ENCODE results near the gene CTDSPL. TPM values are rescaled to one million over a fixed set of nuclear protein-coding genes. Genes with fewer than 3 reads are reported as not detected.

Gene CTDSPL
- total and polyA plus RNA-seq, 5 donors from 2014 or later: 0.08 to 1.7 TPM; not detected in 3

DNA sequence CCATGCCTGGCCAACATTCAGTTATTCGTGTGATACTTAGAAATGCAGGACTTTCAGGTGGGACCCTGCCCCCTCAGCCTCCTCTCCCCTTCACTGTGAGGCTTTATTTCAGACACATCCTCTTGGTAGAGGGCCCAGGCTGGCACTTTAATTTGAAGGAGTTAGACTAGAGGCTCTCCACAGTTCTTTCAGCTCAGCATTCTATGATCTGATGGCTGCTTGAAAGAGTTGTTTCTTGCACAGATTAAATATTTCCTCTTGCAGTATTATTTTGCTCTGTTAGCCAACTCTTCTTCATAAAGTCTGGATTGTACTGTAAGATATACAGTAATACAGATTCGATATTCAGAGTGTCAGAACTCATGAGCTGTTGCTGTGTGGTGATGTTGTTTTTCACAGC lies 35.1 kb downstream of the CTDSPL start:
- Mint-ChIP-seq H3K9me3 (peaks cover 0 to 1% (median 0%) of the 10 kb centered on the region in 7 donors), H3K27ac (no peak overlapping the region), H3K4me1 (no peaks in the 10 kb centered on the region), H3K27me3 (peaks cover 27% of the 10 kb centered on the region), H3K36me3 (no peaks in the 10 kb centered on the region), H3K4me3 (no peak overlapping the region)
- Histone ChIP-seq H3K4me3 (ENCODE audit: low read depth, low read length) (no peak overlapping the region), H3K36me3 (ENCODE audit: control insufficient read depth, insufficient read depth, low read length) (no peaks in the 10 kb centered on the region), H3K27ac (ENCODE audit: insufficient read depth, low read length, poor library complexity, severe bottlenecking) (no peak overlapping the region), H3K27me3 (ENCODE audit: control insufficient read depth, insufficient read depth, low read length) (peaks cover 7% of the 10 kb centered on the region), H3K4me1 (ENCODE audit: control insufficient read depth, insufficient read depth, low read length, poor library complexity, severe bottlenecking) (no peaks in the 10 kb centered on the region), H3K9me3 (ENCODE audit: control insufficient read depth in 2 of 2, low read length in 2 of 2) (no peaks in the 10 kb centered on the region)
- no peak for ATAC-seq (ENCODE audit: low read depth in 2 of 2)
- no peak for DNase-seq

DNA sequence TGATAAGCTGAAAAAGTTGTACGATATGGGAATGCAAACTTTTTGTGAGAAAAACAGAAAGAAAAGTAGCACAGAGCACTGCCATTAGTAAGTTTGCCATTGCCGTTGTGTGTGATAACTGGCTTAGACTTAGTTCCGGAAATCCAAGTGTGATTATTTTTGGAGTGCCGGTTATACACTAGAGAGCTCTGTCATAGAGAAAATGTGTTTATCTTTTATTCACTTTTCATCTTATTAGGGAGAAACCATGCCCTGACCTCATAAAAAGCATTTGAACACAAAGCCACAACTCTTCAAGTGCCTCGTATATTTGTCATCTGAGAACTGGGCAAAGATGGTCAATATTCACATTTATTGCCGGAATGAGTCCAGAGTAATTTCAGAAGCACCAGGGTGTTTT lies 36.1 kb downstream of the CTDSPL start:
- H3K27me3 Mint-ChIP-seq: peaks cover 27% of the 10 kb centered on the region
- H3K9me3 Mint-ChIP-seq: peaks cover 0 to 1% (median 0%) of the 10 kb centered on the region in 7 donors
- no peak overlapping the region for H3K4me3 Mint-ChIP-seq
- Histone ChIP-seq H3K9me3 (ENCODE audit: control insufficient read depth in 2 of 2, low read length in 2 of 2) (no peaks in the 10 kb centered on the region), H3K36me3 (ENCODE audit: control insufficient read depth, insufficient read depth, low read length) (no peaks in the 10 kb centered on the region), H3K4me1 (ENCODE audit: control insufficient read depth, insufficient read depth, low read length, poor library complexity, severe bottlenecking) (no peaks in the 10 kb centered on the region), H3K27me3 (ENCODE audit: control insufficient read depth, insufficient read depth, low read length) (peaks cover 4% of the 10 kb centered on the region), H3K4me3 (ENCODE audit: low read depth, low read length) (no peak overlapping the region), H3K27ac (ENCODE audit: insufficient read depth, low read length, poor library complexity, severe bottlenecking) (no peak overlapping the region)
- no peaks in the 10 kb centered on the region for H3K4me1 Mint-ChIP-seq
- DNase-seq (no peak), ATAC-seq (ENCODE audit: low read depth in 2 of 2) (no peak)
- no peak overlapping the region for H3K27ac Mint-ChIP-seq
- H3K36me3 Mint-ChIP-seq: no peaks in the 10 kb centered on the region

DNA sequence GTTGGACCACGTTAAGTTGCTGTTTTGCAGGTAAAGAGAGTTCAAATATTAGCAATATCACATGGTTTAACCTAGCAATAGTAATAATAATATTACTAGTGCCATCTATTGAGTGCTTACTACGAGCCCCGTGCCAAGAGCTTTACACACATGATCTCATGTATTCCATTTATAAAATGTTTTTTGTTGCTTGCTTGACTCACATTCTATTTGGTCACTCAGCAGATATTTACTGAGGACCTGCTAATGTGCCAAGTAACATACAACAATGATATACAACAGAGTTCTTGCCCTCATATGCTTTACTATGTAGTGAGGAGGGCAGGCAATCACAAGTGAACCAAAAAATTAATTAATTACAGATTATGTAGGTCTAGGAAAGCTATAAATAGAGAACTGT lies 36.7 kb downstream of the CTDSPL start:
- H3K27ac Mint-ChIP-seq: no peak overlapping the region
- no peak overlapping the region for H3K4me3 ChIP-seq (ENCODE audit: low read depth, low read length)
- H3K36me3 Mint-ChIP-seq: no peaks in the 10 kb centered on the region
- H3K4me1 ChIP-seq (ENCODE audit: control insufficient read depth, insufficient read depth, low read length, poor library complexity, severe bottlenecking): no peaks in the 10 kb centered on the region
- H3K36me3 ChIP-seq (ENCODE audit: control insufficient read depth, insufficient read depth, low read length): no peaks in the 10 kb centered on the region
- peaks cover 4% of the 10 kb centered on the region for H3K27me3 ChIP-seq (ENCODE audit: control insufficient read depth, insufficient read depth, low read length)
- no peak overlapping the region for H3K27ac ChIP-seq (ENCODE audit: insufficient read depth, low read length, poor library complexity, severe bottlenecking)
- H3K9me3 Mint-ChIP-seq: peaks cover 0 to 1% (median 0%) of the 10 kb centered on the region in 7 donors
- H3K9me3 ChIP-seq (ENCODE audit: control insufficient read depth in 2 of 2, low read length in 2 of 2): no peaks in the 10 kb centered on the region
- H3K4me1 Mint-ChIP-seq: no peaks in the 10 kb centered on the region
- no peak overlapping the region for H3K4me3 Mint-ChIP-seq
- H3K27me3 Mint-ChIP-seq: peaks cover 26% of the 10 kb centered on the region
- ATAC-seq (ENCODE audit: low read depth in 2 of 2) (no peak), DNase-seq (no peak)

DNA sequence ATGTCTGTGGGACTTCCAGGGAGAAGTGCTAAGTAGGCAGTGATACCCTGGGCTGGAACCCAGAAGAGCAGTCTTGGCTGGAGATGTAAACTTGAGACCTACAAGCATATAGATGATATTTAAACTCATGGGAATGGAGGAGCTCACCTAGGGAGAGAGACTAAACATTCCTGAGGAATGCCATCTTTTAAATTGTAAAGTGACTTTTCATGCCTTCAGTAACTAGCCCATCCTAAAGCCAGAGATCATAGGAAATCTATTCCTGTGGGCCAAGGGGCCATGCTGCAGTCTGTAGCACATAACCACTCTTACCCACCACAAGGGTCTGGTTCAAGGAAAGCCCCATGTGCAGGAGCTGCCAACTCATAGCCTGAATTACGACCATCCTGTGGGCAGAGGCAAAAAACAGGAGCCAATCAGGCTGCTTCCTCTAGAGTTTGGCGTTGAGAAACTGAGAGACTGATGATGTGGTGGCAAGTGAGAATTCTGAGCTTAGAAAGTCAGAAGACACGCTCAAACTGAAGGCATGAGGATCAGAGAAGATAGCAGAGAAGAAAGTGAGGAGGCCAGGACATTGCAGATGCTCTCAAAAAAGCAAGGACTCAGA lies 37.5 kb downstream of the CTDSPL start:
- Histone ChIP-seq H3K4me3 (ENCODE audit: low read depth, low read length) (no peak overlapping the region), H3K4me1 (ENCODE audit: control insufficient read depth, insufficient read depth, low read length, poor library complexity, severe bottlenecking) (no peaks in the 10 kb centered on the region), H3K27me3 (ENCODE audit: control insufficient read depth, insufficient read depth, low read length) (peaks cover 4% of the 10 kb centered on the region), H3K36me3 (ENCODE audit: control insufficient read depth, insufficient read depth, low read length) (no peaks in the 10 kb centered on the region), H3K9me3 (ENCODE audit: control insufficient read depth in 2 of 2, low read length in 2 of 2) (no peaks in the 10 kb centered on the region), H3K27ac (ENCODE audit: insufficient read depth, low read length, poor library complexity, severe bottlenecking) (no peak overlapping the region)
- H3K27ac Mint-ChIP-seq: no peak overlapping the region
- peaks cover 24% of the 10 kb centered on the region for H3K27me3 Mint-ChIP-seq
- H3K4me3 Mint-ChIP-seq: no peak overlapping the region
- H3K9me3 Mint-ChIP-seq: peaks cover 0 to 1% (median 0%) of the 10 kb centered on the region in 7 donors
- H3K36me3 Mint-ChIP-seq: no peaks in the 10 kb centered on the region
- no peak for ATAC-seq (ENCODE audit: low read depth in 2 of 2)
- H3K4me1 Mint-ChIP-seq: no peaks in the 10 kb centered on the region
- DNase-seq: no peak

DNA sequence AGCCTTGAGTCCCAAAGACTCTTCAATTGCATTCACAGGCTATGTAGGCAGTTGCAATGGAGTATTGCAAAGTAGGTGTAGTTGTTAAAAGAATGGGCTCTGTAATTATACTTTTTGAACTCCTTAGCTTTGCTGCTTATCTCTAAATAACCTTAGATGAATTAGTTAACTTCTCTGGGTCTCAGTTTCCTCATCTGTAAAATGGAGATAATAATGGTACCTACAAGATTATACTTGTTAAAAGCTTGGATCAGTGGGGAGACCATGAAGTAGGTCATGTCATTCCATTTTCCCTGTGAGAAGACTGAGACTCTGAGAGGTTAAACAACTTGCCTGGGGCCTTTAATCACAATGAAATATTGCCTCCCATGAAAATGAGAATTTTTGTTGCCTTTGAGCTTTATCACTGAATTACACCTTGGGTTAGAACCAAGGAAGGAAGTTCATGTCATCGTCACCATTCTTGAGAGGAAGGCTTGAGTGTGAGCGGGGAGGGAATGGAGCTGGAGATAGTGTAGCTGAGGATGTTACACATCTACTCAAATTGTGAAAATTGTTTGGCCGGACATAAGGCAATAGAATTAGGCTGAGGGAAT lies 38.1 kb downstream of the CTDSPL start:
- Mint-ChIP-seq H3K4me3 (no peak overlapping the region), H3K36me3 (no peaks in the 10 kb centered on the region), H3K27me3 (peaks cover 24% of the 10 kb centered on the region), H3K9me3 (peaks cover 0 to 1% (median 0%) of the 10 kb centered on the region in 7 donors), H3K4me1 (no peaks in the 10 kb centered on the region), H3K27ac (no peak overlapping the region)
- Histone ChIP-seq H3K4me1 (ENCODE audit: control insufficient read depth, insufficient read depth, low read length, poor library complexity, severe bottlenecking) (no peaks in the 10 kb centered on the region), H3K36me3 (ENCODE audit: control insufficient read depth, insufficient read depth, low read length) (no peaks in the 10 kb centered on the region), H3K27me3 (ENCODE audit: control insufficient read depth, insufficient read depth, low read length) (peaks cover 4% of the 10 kb centered on the region), H3K9me3 (ENCODE audit: control insufficient read depth in 2 of 2, low read length in 2 of 2) (no peaks in the 10 kb centered on the region), H3K27ac (ENCODE audit: insufficient read depth, low read length, poor library complexity, severe bottlenecking) (no peak overlapping the region), H3K4me3 (ENCODE audit: low read depth, low read length) (no peak overlapping the region)
- no peak for ATAC-seq (ENCODE audit: low read depth in 2 of 2)
- DNase-seq: no peak

DNA sequence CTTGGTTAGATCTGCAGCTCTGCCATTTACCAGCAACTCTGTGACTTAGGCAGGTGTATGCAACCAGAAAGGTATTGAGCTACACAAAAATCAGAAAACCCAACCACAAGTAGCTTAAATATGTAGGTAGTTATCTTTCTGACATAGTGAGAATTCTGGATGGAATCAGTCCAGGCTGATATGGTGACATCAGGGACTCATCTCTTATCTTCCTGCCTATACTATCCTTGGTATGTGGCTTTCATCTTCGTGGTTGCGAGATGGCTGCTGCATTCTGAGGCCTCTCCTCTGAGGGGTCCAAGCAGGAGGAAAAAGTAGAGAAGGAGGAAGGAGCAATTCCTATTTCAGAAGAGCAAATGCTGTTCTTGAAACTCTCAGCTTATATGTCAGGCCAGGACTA lies 40.0 kb downstream of the CTDSPL start:
- H3K27ac ChIP-seq (ENCODE audit: insufficient read depth, low read length, poor library complexity, severe bottlenecking): no peak overlapping the region
- Mint-ChIP-seq H3K4me1 (peaks cover 0 to 2% (median 1%) of the 10 kb centered on the region in 4 donors), H3K9me3 (no peaks in the 10 kb centered on the region), H3K27ac (no peak overlapping the region), H3K4me3 (no peak overlapping the region), H3K27me3 (peaks cover 19% of the 10 kb centered on the region), H3K36me3 (no peaks in the 10 kb centered on the region)
- no peaks in the 10 kb centered on the region for H3K36me3 ChIP-seq (ENCODE audit: control insufficient read depth, insufficient read depth, low read length)
- no peaks in the 10 kb centered on the region for H3K4me1 ChIP-seq (ENCODE audit: control insufficient read depth, insufficient read depth, low read length, poor library complexity, severe bottlenecking)
- ATAC-seq (ENCODE audit: low read depth in 2 of 2): no peak
- no peak overlapping the region for H3K4me3 ChIP-seq (ENCODE audit: low read depth, low read length)
- no peak for DNase-seq
- H3K27me3 ChIP-seq (ENCODE audit: control insufficient read depth, insufficient read depth, low read length): peaks cover 4% of the 10 kb centered on the region
- no peaks in the 10 kb centered on the region for H3K9me3 ChIP-seq (ENCODE audit: control insufficient read depth in 2 of 2, low read length in 2 of 2)

DNA sequence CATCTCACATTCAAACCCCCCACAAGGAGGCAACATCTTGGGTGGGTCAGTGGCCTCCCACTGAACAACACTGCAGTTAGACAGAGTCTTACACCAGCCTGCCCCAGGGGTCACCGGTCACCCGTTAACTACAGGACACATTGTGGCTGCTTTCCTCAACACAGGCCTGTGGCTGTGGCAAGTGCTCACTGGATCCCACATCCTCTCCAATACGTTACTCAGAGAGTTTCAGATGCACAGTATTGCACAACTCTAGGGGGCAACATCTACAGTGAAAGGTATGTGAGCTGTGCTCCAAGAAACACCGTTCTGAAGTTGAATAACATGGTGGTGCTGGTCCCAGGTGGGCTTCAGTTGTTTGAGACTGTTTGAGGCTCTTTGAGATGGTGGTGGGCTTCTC lies 41.0 kb downstream of the CTDSPL start:
- H3K9me3 ChIP-seq (ENCODE audit: control insufficient read depth in 2 of 2, low read length in 2 of 2): no peaks in the 10 kb centered on the region
- peaks cover 12% of the 10 kb centered on the region for H3K27me3 Mint-ChIP-seq
- peaks cover under 1% of the 10 kb centered on the region for H3K4me1 ChIP-seq (ENCODE audit: control insufficient read depth, insufficient read depth, low read length, poor library complexity, severe bottlenecking)
- H3K36me3 ChIP-seq (ENCODE audit: control insufficient read depth, insufficient read depth, low read length): no peaks in the 10 kb centered on the region
- ATAC-seq (ENCODE audit: low read depth in 2 of 2) (no peak), DNase-seq (no peak)
- no peak overlapping the region for H3K27ac ChIP-seq (ENCODE audit: insufficient read depth, low read length, poor library complexity, severe bottlenecking)
- no peak overlapping the region for H3K4me3 ChIP-seq (ENCODE audit: low read depth, low read length)
- peaks cover 10% of the 10 kb centered on the region for H3K27me3 ChIP-seq (ENCODE audit: control insufficient read depth, insufficient read depth, low read length)
- no peaks in the 10 kb centered on the region for H3K36me3 Mint-ChIP-seq
- H3K27ac Mint-ChIP-seq: no peak overlapping the region
- H3K9me3 Mint-ChIP-seq: no peaks in the 10 kb centered on the region
- H3K4me1 Mint-ChIP-seq: peaks cover 0 to 9% (median 1%) of the 10 kb centered on the region in 4 donors
- H3K4me3 Mint-ChIP-seq: no peak overlapping the region

DNA sequence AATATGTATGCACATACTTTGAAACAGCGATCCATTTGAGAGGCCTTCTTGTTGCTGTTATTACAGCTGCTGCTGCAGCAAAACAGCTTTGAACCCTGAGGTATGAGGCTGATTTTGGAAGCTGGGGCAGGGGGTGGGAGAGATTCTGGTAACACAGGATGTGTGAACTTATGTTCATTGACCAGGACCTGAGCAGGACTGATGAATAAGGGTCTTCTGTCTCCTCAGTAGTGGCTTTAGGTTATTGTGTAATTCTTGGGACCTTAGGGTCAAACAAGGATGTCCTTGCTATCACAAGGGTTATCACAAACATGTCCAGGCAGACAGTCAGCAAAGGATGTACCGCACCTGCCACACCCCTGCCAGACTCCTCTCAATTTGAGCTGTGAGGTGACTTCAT lies 41.6 kb downstream of the CTDSPL start:
- Histone ChIP-seq H3K9me3 (ENCODE audit: control insufficient read depth in 2 of 2, low read length in 2 of 2) (no peaks in the 10 kb centered on the region), H3K27ac (ENCODE audit: insufficient read depth, low read length, poor library complexity, severe bottlenecking) (no peak overlapping the region), H3K4me1 (ENCODE audit: control insufficient read depth, insufficient read depth, low read length, poor library complexity, severe bottlenecking) (peaks cover 5% of the 10 kb centered on the region), H3K4me3 (ENCODE audit: low read depth, low read length) (no peak overlapping the region), H3K36me3 (ENCODE audit: control insufficient read depth, insufficient read depth, low read length) (no peaks in the 10 kb centered on the region), H3K27me3 (ENCODE audit: control insufficient read depth, insufficient read depth, low read length) (peaks cover 10% of the 10 kb centered on the region)
- ATAC-seq (ENCODE audit: low read depth in 2 of 2) (no peak), DNase-seq (no peak)
- Mint-ChIP-seq H3K9me3 (no peaks in the 10 kb centered on the region), H3K4me3 (no peak overlapping the region), H3K27ac (no peak overlapping the region), H3K27me3 (peaks cover 12% of the 10 kb centered on the region), H3K36me3 (no peaks in the 10 kb centered on the region), H3K4me1 (peaks cover 0 to 12% (median 1%) of the 10 kb centered on the region in 4 donors)
